Activated CD4-positive, alpha-beta T cell treated with anti-CD3 and anti-CD28 coated beads, Interleukin-2, amount 50 U/mL, for 16 hours (primary cell): ENCODE data around the gene SLC13A5.
A peak's percentile ranks its signal among the peaks of the same experiment; 100 is the strongest.
"Not testable (repeated sequence)": the region's sequence is repeated elsewhere in the genome, so short reads cannot be mapped to it uniquely, and the experiment has no call there.

Source experiments
- DNase-seq: peaks from one replicate; pipeline ENCODE4 v3.0.0-alpha.2; 2020

SLC13A5 gene

DNA sequence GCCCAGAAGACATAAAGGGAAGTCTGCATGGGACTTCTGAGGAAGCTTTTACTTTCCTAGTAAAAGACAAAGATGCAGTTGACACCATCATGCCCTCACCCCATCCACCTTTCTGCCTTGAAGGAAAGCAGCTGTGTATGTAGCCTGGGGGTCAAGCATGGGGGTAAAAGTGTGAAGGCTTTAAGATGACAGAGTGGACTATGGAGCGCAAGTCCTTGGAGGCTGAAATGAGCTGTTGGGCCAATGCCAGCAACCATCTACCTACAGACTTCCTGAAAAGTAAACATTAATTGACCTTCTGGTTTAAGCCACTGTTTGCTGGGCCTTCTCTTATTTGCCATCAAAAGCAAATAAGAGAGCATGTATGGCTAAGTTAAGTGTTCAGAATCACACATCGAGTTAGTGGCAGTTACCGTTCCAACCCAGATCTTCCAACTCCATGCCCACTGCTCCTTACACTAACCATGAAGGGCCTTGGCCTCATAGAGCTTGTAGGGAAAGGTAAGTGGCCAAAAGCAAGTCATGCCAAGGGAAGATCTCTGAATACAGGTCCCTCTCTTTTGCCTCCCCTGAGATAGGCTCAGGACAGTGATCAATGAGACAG, 30.0 kb downstream of the SLC13A5 start:
- DNase-seq: no peak

DNA sequence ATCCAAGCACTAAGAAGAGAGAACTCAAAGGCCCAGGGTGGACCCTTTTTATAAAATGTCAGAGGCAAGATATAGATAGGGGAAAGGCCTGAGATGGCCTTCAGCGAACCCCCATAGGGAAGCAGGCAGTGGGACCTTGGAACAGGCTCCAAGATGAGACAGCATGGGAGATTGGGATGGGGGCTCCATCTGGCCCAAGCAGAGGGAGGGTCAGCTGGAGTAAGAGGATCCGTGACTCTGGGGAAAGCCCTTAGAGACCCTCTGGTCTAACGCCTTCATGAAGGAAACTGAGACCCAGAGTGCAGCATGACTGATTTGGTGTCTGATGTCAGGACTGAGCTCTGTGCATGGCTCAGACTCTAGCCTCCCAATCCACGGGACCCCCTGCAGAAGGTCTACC, 30.8 kb downstream of the SLC13A5 start:
- no peak for DNase-seq

DNA sequence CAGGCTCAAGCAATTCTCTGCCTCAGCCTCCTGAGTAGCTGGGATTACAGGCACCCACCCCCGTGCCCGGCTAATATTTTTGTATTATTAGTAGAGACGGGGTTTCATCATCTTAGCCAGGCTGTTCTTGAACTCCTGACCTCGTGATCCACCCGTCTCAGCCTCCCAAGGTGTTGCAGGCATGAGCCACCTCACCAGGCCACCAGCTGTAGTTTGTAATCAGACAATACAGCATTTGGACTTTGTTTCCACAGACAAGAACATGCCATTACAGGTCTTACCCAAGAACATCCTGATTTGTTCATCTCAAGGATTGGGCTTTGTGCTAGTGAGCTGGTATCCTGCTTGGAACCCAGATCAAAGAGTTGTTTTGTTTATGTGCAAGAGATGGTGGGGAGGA, 31.5 kb downstream of the SLC13A5 start:
- no peak for DNase-seq

DNA sequence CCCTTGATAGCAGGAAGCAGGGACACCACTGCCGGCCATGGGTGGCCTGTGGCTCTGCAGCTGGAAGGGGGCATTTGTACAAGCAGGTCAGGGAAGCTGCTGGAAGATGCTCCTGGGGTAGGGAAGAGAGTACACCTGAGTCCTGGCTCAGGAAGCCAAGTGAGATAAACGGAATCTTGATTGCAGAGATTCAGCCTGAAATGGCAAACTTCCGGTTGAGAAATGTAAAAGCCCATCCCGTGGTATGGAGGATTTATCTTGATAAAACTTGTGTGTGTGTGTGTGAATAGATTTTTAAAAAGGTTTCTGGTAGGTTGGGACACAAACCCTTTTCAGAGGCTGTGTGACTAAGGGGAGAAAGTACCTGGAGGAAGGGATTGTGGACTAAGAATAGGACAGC, 32.0 kb downstream of the SLC13A5 start:
- no peak for DNase-seq

DNA sequence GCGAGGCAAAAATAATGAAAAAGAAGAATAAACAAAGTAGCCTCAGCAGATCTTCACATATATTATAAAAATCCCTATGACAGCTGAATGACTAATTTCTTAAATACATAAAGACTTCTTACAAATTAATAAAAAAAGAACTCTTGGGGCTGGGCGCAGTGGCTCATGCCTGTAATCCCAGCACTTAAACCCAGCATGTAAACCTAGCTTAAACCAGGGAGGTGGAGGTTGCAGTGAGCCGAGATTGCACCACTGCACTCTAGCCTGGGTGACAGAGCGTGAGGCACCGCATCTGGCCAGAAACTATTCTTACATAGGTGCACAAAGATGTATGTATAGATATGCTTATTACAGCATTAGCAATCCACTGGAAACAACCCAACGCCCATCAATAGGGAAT, 33.9 kb downstream of the SLC13A5 start:
- DNase-seq: no peak

DNA sequence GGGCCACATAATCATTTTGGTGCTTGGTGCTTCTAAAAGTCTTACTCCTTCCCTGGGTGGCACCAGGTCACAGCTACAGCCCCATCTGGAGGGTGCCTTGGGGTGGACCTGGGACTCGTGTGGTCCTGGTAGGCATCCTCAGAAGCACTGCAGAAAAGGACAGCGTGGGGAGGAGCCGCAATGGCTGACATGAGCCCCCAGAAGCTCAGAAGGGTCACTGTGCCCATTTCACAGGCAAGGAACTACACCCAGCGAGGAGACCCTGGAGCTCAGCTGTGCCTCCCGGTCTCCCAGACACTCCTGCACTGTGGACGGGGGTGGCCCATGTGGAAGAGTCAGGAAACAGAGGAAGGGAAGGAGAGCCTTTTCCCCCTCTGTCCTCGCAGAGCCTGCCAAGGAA, 35.2 kb downstream of the SLC13A5 start:
- no peak for DNase-seq

DNA sequence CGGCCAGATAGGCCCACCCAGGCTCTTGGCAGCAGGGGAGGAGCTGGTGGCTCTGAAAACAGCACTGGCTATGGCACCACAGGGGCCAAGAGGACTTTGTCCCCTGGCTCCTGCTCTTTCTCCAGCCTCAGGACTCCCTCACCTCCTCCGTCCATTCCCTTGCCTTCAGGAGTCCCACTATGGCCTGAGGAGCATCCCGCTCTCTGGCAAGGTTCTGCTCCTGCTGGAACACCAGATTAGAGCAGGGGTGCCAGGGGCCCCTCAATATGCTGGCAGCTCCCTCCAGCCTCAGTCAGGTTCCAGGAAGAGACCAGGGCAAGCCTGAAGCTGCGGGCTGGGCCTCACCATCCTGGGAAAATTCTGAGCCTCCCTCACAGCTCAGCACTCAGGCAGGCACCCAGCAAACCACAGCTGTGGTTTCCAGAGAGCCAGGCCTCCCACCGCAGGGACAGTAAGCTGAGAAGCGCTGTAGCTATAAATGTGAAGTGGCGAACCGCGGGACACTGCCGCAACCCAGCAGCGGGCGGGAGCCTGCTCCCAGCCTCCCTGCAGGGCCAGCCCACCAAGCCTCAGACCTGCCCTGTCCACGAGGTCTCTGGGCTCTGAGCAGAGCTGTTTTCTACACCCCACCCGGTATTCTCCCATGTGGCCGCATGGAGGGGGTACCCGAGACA, 35.9 kb downstream of the SLC13A5 start:
- peak; percentile 31 for DNase-seq

DNA sequence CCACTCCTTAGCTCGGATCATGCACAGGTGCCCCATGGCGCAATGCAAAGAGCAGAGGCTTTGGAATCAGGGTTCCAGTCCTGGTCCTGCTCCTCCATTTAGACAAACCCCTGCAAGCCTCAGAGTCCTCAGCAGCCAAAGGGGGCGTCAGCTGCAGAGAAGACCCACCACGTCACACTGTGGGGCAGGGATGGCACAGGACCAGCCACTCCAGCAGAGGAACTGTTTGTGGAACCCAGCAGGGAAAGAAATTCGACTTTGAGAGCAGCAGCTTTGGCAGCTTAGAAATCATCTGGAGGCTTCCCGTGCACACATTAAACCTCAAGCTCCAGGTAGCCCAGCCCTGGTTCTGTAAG, 36.4 kb downstream of the SLC13A5 start:
- DNase-seq: no peak

DNA sequence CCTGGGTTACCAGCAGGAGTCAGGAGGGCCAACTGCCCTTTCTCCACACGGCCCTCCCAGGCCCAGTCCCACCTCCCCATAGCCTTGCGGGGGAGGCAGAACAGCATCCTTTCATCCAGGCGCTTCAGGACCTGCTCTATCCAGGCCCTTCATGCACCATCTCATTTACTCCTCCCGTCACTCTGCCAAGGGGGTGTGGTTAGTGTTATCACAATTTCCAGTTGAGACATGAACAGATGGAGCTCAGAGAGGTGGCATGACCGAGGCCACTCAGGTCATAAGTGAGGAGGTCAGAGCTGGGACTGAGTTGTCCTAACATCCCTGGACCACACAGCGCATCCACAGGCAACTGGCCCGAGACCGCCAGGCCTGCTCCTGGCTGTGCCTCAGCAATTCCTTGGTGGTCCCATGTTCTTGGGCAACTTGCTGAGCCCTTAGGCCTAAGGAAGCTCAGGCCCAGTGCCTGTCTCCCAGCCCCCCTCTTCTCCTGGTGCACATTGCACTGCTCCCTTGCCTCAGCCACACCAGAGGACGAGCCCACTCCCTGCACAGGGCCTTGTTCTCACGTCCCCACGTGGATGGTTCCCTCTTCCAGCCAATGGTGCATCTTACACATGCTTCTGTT, 37.9 kb downstream of the SLC13A5 start:
- DNase-seq: no peak

DNA sequence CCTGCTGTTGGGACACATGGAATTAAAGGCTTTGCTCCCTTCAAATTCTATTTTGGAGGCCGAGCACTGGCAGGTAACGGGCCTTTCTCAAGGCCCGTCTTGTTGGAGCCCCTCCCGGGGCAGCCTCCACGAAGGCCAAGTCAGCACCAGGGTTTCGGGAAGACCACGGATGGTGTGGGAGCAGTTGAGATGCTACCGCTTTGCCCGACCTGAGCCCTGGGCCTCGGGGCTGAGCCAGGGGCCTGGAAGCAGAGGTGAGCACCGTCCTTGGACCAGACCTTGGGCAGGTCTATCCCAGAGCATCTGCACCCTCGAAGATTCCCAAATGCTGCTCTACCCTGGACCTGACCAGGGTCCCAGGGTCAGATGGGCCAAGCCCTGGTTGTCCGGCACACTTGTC, 38.6 kb downstream of the SLC13A5 start:
- DNase-seq: no peak

DNA sequence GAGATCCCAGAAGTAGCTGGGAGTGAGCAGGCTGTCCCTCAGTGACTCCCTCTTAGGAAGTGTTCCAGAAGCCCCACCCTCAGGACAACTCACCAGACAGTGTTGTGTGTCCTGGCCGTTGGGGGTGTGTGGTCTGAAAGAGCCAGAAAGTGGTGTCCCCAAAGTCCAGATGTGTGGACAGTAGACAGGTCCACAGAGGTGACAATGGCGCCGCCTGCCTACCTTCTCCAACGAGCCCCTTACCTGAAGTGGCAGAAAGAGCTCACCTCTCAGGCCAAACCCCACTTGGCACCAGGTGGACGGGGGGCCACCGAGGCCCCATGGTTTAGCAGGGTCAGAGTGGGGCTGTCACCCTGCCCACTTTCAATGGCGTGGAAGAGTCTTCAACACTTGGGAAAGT, 41.7 kb downstream of the SLC13A5 start:
- no peak for DNase-seq

DNA sequence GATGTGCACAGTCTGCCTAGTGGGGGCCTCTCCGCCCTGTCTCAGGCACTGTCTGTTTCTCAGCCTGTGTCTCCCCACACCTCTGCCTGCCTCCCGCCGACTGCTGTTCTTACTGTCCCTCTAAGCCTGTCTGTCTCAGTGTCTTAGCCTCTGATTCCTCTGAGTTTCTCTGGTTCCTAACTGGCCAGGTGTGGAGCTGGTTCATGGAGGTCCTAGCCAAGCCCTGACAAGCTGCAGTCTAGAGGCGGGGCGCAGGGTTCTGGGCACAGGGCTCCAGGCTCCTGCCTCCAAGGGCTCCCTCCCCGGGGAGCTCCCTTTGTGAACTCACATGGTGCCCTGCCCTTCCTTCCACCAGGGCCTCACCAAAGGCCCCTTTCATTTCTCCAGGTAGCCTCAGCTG, 42.2 kb downstream of the SLC13A5 start:
- DNase-seq: no peak

DNA sequence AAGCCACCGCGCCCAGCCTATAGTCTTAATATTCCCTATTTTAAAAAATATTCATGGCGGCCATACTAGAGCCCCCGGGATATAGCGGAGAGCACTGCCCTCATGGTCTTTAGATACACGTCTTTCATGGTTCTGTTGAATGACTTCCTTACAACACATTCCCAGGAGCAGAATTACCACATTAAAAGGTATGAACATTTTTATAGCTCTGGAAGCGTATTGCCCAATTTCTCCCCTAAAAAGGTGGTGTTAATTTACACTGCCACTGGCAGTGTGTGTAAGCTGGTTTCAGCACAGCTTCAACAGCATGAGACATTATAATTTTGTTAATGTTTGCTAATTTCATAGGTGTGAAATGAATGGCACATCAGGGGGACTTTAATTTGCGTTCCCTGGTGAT, 42.6 kb downstream of the SLC13A5 start:
- DNase-seq: no peak

DNA sequence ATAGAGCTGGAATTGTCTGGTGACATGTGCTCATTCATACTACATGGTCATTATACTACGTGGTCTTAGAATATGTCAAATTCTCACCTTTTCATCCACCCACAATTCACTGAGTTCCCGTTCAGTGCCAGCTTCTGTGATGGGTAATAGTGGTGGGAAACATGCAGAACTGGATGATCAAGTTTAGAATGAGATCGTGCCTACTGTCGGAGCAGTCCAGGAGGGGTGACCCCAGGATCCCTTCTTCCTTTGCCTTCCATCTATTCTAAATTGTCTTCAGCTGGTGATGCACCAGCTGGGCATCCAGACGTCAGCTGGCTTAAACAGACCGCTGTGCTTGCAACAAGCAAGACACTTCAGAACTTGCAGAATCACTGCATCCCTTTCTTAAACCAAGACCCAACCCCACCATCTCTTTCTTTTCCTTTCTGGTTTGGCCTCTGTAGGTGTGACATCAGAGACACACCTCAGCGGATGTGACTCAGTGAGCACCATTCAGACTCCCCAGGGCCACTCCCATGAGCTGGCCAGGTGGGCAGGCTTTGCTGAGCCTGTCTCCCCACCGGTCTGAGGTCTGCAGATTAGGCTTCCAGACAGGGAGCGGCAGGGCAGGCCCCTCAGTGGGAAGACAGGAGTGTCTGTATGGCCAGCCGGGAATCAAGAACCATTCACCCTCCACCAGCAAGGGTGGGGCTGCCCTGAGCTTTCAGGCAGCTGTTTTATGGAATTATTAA, 43.5 kb downstream of the SLC13A5 start:
- DNase-seq: no peak

DNA sequence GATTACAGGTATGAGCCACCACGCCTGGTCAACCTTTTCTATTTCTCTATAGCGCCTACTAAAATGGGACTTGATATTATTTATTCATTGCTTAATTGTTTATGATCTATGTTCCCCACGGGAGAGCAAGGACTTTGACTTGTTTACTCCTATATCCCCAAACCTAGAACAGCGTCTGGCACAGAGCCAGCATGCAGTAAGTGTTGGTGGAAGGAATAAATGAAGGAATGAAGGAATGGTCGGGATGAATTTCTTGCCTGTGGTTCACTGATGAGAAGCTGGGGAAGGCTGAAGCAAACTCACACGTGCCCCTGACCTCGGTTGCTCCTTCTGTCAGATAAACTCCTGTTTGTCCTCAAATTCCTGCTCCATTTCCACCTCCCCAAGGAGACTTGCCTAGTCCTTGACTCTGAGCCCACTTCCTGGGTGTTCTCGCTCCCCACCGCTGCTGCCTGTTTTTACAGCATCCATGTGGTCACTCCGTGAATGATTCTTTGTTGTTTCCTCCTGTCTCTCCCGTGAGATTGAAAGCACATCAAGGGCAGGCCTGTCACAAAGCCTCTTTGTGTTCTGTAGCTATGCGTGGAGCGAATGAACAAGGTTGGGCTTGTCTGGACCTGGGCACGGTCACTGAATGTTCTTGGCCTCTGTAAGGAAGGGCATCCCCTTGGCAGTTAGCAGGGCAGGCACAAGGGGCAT, 44.3 kb downstream of the SLC13A5 start:
- no peak for DNase-seq

DNA sequence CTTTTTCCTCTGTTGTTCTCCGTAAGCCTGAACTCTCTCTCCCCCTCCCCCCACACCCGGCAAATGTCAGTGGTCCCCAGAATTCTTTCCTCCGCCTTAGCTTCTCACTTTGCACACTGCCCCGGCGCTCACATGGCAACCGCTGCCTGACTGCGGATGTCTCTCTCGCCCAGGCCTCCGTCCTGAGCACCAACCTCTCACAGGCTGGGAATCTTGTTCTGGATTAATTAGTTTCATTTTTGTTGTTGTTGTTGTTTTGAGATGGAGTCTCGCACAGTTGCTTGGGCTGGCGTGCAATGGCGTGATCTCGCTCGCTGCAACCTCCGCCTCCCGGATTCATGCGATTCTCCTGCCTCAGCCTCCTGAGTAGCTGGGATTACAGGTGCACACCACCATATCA, 45.0 kb downstream of the SLC13A5 start:
- no peak for DNase-seq

DNA sequence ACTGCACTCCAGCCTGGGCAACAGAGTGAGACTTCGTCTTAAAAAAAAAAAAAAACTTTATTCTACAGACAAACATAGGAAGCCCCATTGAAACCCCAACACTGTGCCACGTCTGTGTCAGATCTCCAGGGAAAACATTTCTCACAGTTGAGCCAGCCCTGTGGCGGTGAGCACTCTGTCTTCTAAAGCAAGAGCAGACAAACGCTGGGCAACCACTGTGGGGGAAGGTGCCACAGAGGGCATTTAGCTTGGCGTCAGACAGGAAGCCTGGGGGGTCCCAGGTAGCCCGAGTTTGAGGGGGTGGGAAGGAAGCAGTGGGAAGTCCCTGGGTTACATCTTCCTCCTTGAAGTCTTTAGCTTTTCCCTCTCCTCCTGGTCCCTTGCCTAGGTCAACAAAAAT, 45.7 kb downstream of the SLC13A5 start:
- no peak for DNase-seq

DNA sequence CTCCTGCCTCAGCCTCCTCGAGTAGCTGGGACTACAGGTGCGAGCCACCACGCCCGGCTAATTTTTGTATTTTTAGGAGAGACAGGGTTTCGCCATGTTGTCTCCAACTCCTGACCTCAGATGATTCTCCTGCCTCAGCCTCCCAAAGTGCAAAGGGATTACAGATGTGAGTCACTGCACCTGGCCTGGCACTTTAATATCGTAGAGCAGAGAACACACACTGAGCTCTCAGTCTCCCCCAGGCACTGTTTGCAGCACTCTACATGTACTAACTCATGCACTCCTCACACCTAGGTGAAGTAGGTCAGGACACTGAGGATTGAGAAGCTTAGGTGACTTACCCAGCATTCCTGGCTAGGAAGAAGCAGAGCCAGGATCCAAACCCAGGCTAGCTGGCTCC, 46.6 kb downstream of the SLC13A5 start:
- DNase-seq: no peak

DNA sequence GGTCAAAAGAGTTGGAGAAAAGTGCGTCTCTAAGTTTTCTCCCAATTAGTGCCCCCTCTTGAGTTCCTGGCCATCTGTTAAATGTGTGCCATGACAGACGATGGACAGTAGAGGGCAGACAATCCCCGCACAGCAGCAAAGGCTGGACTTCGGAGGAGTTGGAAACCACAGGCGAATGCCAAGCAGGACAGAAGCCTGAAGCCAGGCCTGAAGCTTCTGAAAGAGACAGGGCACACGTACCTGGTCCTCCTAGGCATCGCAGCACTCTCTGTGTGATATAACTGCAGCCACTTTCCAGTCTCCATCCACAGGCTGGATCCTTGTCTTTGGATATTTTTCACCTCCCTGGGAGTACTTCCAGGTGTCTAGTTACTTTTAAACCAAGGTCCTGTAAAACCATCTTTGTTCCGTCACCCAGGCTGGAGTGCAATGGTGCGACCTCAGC, 47.1 kb downstream of the SLC13A5 start:
- DNase-seq: peak; percentile 64

DNA sequence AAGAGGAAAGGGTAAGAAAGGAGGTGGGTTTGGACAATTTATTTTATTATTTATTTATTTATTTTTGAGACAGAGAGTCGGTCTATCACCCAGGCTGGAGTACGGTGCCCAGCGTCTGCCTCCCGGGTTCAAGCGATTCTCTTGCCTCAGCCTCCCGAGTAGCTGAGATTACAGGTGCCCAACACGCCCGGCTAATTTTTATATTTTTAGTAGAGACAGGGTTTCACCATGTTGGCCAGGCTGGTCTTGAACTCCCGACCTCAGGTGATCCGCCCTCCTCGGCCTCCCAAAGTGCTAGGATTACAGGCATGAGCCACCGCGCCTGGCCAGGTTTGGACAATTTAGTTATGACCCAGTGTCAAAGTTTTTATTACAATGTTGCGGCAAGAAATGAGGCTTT, 50.0 kb downstream of the SLC13A5 start:
- not testable (repeated sequence) for DNase-seq

DNA sequence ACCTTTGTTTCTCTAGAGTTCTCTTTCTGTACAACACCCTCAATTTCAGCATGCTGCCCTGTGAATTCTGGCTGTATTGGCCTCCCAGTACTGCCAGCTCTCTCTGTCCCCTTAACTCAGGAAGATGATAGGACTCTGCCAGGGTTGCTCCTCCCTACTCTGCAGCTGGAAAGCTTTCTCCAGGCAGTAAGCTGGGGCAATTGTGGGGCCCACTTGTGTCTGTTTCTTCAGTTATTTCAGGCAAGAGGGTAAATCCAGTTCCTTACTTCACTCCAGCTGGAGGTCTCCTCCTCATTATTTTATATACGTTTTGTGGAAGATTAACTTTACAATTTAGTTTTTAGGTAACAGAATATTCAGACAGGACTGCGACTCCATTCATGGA, 51.7 kb downstream of the SLC13A5 start:
- DNase-seq: no peak

DNA sequence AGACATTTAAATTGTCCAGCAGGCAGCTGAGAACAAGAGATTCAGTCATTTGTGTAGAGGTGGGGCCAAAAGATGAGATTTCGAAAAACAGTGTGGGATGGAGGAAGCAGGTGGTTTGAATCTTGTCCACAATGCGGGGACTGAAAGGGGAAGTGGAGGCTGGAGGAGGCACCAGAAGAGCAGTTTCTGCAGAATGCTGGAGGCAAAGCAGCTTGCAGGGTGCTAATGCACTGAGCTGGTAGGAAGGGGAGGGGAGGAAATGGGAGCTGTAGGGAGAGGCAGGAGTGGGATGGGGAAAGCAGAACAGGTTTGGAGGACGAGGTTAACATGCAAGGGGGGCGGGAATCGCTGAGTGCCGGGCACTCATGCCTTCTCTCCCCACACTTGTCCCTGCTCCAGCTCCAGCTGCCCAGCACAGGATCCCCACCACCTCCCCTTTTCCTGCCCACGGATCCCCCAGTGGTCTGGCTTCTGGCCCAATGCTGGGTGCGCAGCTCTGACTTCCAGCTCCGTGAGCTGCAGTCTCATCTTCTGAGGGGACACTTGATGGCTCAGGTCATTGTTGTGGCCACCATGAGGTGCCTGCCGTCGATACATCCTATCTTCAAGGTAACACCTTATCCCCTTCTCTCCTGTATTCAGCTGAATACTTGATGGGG, 52.2 kb downstream of the SLC13A5 start:
- peak; percentile 55 for DNase-seq

DNA sequence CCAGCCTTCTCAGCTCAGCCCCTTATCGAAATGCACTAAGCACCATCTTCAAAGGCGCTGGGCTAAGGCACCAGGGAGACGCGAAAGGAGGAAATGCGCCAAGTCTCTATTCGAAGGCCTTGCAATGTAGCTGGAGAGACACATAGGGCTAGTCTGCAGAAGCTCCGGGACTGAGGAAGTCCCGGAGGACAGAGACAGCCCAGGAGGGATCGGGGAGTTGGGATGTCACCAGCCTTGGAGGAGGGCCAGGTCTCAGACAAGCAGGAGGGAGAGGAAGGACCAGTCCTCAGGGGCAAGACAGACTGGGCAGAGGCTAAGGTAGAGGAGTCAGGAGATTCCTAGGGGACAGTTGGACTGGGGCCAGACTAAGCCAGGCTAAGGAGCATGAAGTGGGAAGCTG, 53.1 kb downstream of the SLC13A5 start:
- no peak for DNase-seq
